ENCODE data around the gene NCCRP1.

Gene NCCRP1

GRCh38 chr19:39246951-39247669 is 50.3 kb downstream of the NCCRP1 start:
- DNase-seq (ENCODE audit: low read depth, low spot score) = peak; percentile 29

GRCh38 chr19:39247701-39248664 is 51.2 kb downstream of the NCCRP1 start:
- peak; percentile 35 for DNase-seq (ENCODE audit: low read depth, low spot score)

GRCh38 chr19:39248806-39249205 is 52.0 kb downstream of the NCCRP1 start, which contains the start of gene IFNL4:
Gene IFNL4, minus strand, starts transcription at chr19:39248856.
- DNase-seq (ENCODE audit: low read depth, low spot score) = no peak

- no peak for DNase-seq (ENCODE audit: low read depth, low spot score)
These were observed 54.3 kb downstream of the NCCRP1 start for GRCh38 chr19:39251081-39251480.

Measured in astrocyte of the hippocampus (primary cell).